Breast epithelium (tissue), 4 donors: Measurements from ENCODE around the gene RFT1. TPM values are rescaled to one million over a fixed set of nuclear protein-coding genes. Genes with fewer than 3 reads are reported as not detected.

ENCODE experiments used
- DNase-seq, 2 donors: peaks; one replicate each; pipeline ENCODE4 v3.0.0-alpha.2; 2019; ENCODE audit warnings: low spot score in 2 of 2
- H3K27ac ChIP-seq, 2 donors: fragments of 200-600 bp; sonication (generic) in 1 of 2; one replicate each; pipeline ENCODE4 v1.5.1; 2016 to 2019; ENCODE audit warnings: mild to moderate bottlenecking in 1 of 2
- H3K27me3 ChIP-seq, 2 donors: fragments of 200-600 bp; sonication (generic) in 1 of 2; one replicate each; pipeline versions ENCODE4 v1.5.1 to v1.6.0; 2017 to 2019; ENCODE audit warnings: control low read depth in 1 of 2, mild to moderate bottlenecking in 1 of 2
- H3K36me3 ChIP-seq: fragments of 200-600 bp; one replicate; pipeline ENCODE4 v1.5.1; 2019
- H3K4me1 ChIP-seq, 2 donors: fragments of 200-600 bp; sonication (generic); one replicate each; pipeline ENCODE4 v1.5.1; 2016 to 2019; ENCODE audit warnings: control low read depth in 1 of 2
- H3K4me3 ChIP-seq, 3 donors: fragments of 200-600 bp; sonication (generic); 1 replicate in 2 of 3; 2 replicates in 1 of 3; pipeline ENCODE4 v1.5.1; 2016 to 2019; ENCODE audit warnings: mild to moderate bottlenecking in 3 of 3, moderate library complexity in 2 of 3
- H3K9me3 ChIP-seq, 2 donors: fragments of 200-600 bp; sonication (generic) in 1 of 2; one replicate each; pipeline ENCODE4 v1.5.1; 2016 to 2019; ENCODE audit warnings: control low read depth in 1 of 2
- CTCF ChIP-seq, 3 donors: fragments of 450-650 bp; IDR thresholded peaks; one replicate each; pipeline ENCODE4 v1.5.1; 2016 to 2017; ENCODE audit warnings: antibody characterized with exemption in 3 of 3, mild to moderate bottlenecking in 3 of 3, moderate library complexity in 3 of 3
- POLR2A ChIP-seq: fragments of 450-650 bp; IDR thresholded peaks from one replicate; pipeline ENCODE4 v1.6.1; 2016; ENCODE audit warnings: antibody characterized with exemption, mild to moderate bottlenecking, moderate library complexity
- POLR2AphosphoS5 ChIP-seq, 3 donors: sonication (generic); formaldehyde crosslinking; IDR thresholded peaks; one replicate each; pipeline ENCODE4 v1.6.1; 2017; ENCODE audit warnings: antibody characterized with exemption in 3 of 3
- intact Hi-C: fragments of 100-400 bp; cut with DNase I; formaldehyde crosslinking; loops from one replicate; pipeline ENCODE4 v1.15.1; 2023; ENCODE audit warnings: low total_unique reads
- total RNA-seq, 3 donors: library from RNA; depleted of rRNA; stranded (reverse); fragments of >200 nt; gene quantifications; one replicate each; pipeline ENCODE4 v1.1.0, GENCODE V29; 2016

RFT1 gene
- total RNA-seq, 3 donors from 2014 or later = 9.5 to 11.7 (median 10.1) TPM

DNA sequence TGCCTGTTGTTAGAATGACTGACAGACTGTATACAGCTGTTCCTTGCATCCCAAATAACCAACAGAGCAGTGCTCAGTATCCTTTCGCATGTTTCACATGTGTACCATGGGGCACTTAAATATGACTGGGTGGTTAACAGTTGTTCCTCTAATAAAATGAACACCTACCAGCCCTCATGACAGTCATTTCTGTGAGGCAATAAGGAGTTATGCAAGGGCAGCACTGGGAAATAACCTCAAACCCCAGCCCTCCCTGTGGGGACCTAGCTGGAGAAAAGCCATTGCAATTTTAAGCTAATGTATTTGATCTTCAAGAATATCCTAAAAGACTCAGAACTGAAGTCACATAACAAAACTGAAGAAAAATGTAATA is 7.3 kb downstream of the RFT1 start:
- Histone ChIP-seq H3K27me3 (no peaks in the 10 kb centered on the region), H3K4me1 (no peaks in the 10 kb centered on the region), H3K9me3 (no peaks in the 10 kb centered on the region), H3K27ac (no peak overlapping the region), H3K4me3 (no peak overlapping the region), H3K36me3 (peaks cover 15% of the 10 kb centered on the region)
- no peak for TF ChIP-seq CTCF (IDR thresholded peaks at IDR 0.05)
- no peak for TF ChIP-seq POLR2A
- no peak for TF ChIP-seq POLR2AphosphoS5 (IDR thresholded peaks at IDR 0.05)
- DNase-seq = no peak
- intact Hi-C loops = no loop called here

- Histone ChIP-seq H3K4me3 (no peak overlapping the region), H3K4me1 (no peaks in the 10 kb centered on the region), H3K27ac (no peak overlapping the region), H3K27me3 (no peaks in the 10 kb centered on the region), H3K9me3 (no peaks in the 10 kb centered on the region), H3K36me3 (peaks cover 15% of the 10 kb centered on the region)
- intact Hi-C loops = no loop called here
- TF ChIP-seq CTCF (IDR thresholded peaks at IDR 0.05) (no peak), POLR2AphosphoS5 (IDR thresholded peaks at IDR 0.05) (no peak), POLR2A (no peak)
- no peak for DNase-seq
These were observed 7.8 kb downstream of the RFT1 start for GRCh38 chr3:53122255-53122932.

DNA sequence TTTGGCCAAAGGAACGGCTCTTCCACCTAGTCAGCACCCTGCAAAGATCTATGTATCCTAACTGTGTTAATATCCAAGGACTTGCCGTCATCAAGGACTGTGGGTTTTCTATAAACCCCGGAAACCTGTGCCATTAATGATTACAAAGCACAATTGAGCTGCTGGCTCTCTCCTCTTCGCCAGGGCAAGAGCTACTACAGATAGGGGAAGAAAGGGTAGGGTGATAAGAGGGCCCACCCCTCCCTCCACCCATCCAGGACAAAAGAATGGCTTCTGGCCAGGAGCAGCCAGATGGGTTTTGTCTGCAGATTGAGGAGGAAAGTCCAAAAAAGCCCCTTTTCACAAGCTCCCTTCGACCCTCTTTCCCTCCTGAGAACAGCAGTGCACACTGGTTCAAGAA is 9.9 kb downstream of the RFT1 start:
- intact Hi-C loops = no loop called here
- H3K27ac ChIP-seq = no peak overlapping the region
- no peaks in the 10 kb centered on the region for H3K27me3 ChIP-seq
- no peaks in the 10 kb centered on the region for H3K4me1 ChIP-seq
- H3K36me3 ChIP-seq = peaks cover 15% of the 10 kb centered on the region
- H3K9me3 ChIP-seq = no peaks in the 10 kb centered on the region
- TF ChIP-seq CTCF (IDR thresholded peaks at IDR 0.05) = no peak
- no peak for TF ChIP-seq POLR2A
- TF ChIP-seq POLR2AphosphoS5 (IDR thresholded peaks at IDR 0.05) = no peak
- no peak overlapping the region for H3K4me3 ChIP-seq
- DNase-seq = no peak

- intact Hi-C loops = no loop called here
- peaks cover 9% of the 10 kb centered on the region for H3K36me3 ChIP-seq
These were observed 13.3 kb downstream of the RFT1 start for GRCh38 chr3:53116956-53117355.

More at GRCh38 chr3:53116956-53117355, 13.3 kb downstream of the RFT1 start:
- Histone ChIP-seq H3K27me3 (no peaks in the 10 kb centered on the region), H3K4me1 (no peaks in the 10 kb centered on the region), H3K9me3 (no peaks in the 10 kb centered on the region), H3K4me3 (no peak overlapping the region), H3K27ac (no peak overlapping the region)
- TF ChIP-seq POLR2AphosphoS5 (IDR thresholded peaks at IDR 0.05) (no peak), CTCF (IDR thresholded peaks at IDR 0.05) (no peak), POLR2A (no peak)
- no peak for DNase-seq
